ENCODE measurements around the gene TEPSIN. TPM values are rescaled to one million over a fixed set of nuclear protein-coding genes. Genes with fewer than 3 reads are reported as not detected.

Gene TEPSIN
- total RNA-seq, 2 experiments from 2014 or later = 55.0 to 55.4 TPM

DNA sequence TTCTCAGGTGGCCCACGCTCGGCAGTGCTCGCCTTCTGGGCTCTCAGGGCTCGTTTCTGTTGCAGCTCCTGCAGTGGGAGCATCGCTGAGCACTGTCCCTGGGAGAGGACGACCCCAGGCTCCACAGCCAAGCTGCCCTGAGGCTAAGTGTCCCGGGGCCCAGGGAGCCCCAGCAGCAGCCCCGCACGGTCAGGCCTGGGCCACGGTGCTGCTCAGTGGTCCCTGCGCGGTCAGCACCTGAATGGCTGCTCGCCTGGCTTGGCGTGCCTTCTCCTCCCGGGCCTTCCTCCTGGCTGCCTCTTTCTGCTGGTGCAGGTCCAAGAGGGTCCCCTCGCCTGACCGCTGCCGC is 39.4 kb downstream of the TEPSIN start:
- CTCF ChIA-PET = no interaction called here
- DNase-seq = no peak
- no peak overlapping the region for H3K4me3 Mint-ChIP-seq
- H3K4me1 Mint-ChIP-seq = no peaks in the 10 kb centered on the region
- H3K9me3 Mint-ChIP-seq = no peaks in the 10 kb centered on the region
- H3K27me3 Mint-ChIP-seq = no peaks in the 10 kb centered on the region
- H3K27ac Mint-ChIP-seq = no peak overlapping the region
- no peaks in the 10 kb centered on the region for H3K36me3 Mint-ChIP-seq (ENCODE audit: low read depth)
- POLR2A ChIA-PET = no interaction called here

DNA sequence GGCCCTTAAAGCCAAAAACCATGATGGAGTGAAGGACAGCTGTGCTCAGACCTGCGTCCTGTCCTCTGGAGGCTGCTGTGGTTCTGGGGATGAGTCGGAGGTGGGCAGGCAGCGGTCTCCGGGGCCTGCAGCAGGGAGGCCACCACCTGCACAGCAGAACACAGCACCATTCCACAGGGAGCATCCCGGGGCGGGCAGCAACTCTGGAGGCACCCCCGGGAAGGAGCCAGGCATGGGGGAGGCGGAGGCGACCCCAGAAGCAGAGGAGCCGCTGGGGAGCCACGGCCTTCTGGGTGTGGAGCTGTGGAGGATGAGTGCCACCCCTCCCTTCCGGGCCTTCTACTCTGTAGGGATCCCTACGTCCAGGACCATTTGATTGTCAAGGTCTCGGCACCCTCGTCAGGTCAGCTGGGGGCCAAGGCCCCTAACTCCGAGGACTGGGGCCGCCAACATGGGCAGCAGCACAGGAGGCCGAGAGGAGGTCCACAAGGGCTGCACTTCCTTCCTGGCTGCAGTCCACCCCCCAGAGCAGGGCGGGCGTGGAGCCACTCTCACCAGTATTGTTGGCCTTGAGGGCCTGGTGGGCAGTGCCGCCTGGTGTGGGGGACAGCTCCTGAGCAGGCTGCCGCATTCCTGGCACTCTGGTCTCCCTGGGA is 39.9 kb downstream of the TEPSIN start:
- ChIA-PET POLR2A (no interaction called here), CTCF (no interaction called here)
- no peak for DNase-seq
- H3K9me3 Mint-ChIP-seq = no peaks in the 10 kb centered on the region
- H3K27ac Mint-ChIP-seq = no peak overlapping the region
- no peaks in the 10 kb centered on the region for H3K36me3 Mint-ChIP-seq (ENCODE audit: low read depth)
- no peak overlapping the region for H3K4me3 Mint-ChIP-seq
- H3K4me1 Mint-ChIP-seq = no peaks in the 10 kb centered on the region
- H3K27me3 Mint-ChIP-seq = no peaks in the 10 kb centered on the region

DNA sequence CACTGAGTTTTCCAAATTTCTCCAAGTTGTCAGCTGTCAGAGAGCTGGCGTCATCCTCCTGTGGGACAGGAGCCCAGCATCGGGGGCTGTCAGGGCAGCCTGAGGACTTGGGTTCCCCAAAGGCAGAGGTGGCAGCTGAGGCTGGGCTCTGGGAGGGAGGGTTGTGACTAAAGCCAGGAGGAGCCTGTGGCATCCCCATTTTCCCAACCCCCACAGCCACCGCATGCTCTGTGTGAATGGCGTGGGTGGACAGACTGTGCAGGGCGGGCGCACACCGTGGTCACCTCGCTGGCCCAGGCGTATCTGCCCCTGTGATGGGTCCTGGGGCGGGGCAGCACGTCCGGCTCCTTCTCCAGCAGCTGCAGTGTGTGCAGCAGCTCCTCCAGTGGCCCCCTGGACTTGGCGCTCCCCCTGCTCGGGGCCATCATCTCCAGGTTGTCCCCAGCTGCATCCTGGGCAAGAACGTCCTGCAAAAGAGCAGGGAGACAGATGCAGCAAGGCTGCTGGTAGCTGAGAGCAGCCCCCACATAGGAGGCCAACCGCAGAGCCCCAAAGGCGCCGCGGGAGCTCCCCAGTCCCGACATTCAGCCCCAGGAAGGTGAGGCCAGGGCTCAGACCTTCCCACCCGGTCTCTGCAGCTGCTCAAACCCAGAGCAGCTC is 40.9 kb downstream of the TEPSIN start:
- Mint-ChIP-seq H3K27ac (no peak overlapping the region), H3K9me3 (no peaks in the 10 kb centered on the region), H3K4me3 (no peak overlapping the region), H3K36me3 (ENCODE audit: low read depth) (no peaks in the 10 kb centered on the region), H3K4me1 (no peaks in the 10 kb centered on the region), H3K27me3 (no peaks in the 10 kb centered on the region)
- ChIA-PET CTCF (no interaction called here), POLR2A (no interaction called here)
- no peak for DNase-seq

DNA sequence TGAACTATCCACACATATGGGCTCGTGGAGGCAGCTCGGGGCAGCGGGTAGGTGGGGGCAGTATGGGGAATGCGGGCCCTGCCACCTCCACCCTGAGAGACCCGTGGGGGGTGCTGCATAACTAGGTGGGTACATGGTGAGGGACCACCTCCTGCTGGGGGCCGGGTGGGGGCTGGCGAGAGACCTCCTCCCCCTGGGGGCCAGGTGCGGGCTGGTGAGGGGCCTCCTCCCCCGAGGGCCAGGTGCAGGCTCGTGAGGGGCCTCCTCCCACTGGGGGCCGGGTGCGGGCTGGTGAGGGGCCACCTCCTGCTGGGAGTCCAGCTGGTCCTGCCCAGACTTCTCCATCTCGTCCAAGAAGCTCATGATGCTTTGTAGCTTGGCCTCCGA is 41.5 kb downstream of the TEPSIN start:
- H3K4me1 Mint-ChIP-seq = no peaks in the 10 kb centered on the region

DNA sequence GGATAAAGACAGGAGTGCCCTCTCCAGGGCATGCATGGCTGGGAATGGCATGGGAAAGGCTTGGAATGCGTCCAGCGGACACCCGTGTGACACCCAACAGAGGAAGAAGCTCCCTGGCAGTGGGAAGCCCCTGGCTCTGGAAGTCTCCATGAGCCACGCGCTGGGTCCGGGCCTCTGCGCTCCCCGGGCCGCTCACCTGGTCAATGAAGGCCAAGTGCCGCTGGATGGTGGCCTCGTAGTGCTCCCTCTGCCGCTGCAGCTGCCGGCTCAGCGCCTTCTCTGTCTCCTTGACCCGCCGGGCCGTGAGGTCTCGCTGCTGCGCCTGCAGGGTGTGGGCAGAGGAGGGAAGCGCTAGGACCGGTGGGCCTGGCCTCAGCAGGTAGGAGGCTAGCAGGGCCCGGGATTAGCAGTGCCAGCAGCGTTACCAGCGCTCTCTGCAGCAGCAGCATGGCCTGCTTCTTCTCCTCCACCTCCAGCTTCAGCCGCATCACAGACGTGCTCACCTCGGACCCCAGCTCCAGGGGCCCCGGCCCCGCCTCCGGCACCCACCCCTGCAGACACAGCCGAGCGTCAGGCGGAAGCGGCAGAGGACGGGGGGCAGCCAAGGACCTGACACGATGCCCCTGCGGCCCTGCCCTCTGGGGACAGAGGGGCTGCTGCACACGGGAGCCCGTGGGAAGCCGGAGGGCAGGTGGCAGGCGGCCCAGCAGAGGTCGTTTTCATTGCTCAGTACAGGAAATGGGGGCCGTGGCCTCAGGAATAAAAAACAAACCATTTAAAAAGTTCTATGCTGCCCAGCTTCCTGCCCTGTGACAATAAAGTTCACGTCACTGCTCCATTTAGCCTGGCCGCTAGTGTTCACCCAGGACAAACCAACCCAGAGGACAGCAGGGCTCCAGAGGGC is 42.1 kb downstream of the TEPSIN start:
- no peaks in the 10 kb centered on the region for H3K9me3 Mint-ChIP-seq
- ChIA-PET CTCF (no interaction called here), POLR2A (no interaction called here)
- no peaks in the 10 kb centered on the region for H3K4me1 Mint-ChIP-seq
- H3K27me3 Mint-ChIP-seq = no peaks in the 10 kb centered on the region
- no peak for DNase-seq
- no peak overlapping the region for H3K4me3 Mint-ChIP-seq
- H3K27ac Mint-ChIP-seq = no peak overlapping the region
- H3K36me3 Mint-ChIP-seq (ENCODE audit: low read depth) = no peaks in the 10 kb centered on the region

More for the DNA sequence above, 41.5 kb downstream of the TEPSIN start:
- no peaks in the 10 kb centered on the region for H3K9me3 Mint-ChIP-seq
- no peak overlapping the region for H3K4me3 Mint-ChIP-seq
- DNase-seq = no peak
- H3K36me3 Mint-ChIP-seq (ENCODE audit: low read depth) = no peaks in the 10 kb centered on the region
- H3K27ac Mint-ChIP-seq = no peak overlapping the region
- H3K27me3 Mint-ChIP-seq = no peaks in the 10 kb centered on the region
- ChIA-PET POLR2A (no interaction called here), CTCF (no interaction called here)

DNA sequence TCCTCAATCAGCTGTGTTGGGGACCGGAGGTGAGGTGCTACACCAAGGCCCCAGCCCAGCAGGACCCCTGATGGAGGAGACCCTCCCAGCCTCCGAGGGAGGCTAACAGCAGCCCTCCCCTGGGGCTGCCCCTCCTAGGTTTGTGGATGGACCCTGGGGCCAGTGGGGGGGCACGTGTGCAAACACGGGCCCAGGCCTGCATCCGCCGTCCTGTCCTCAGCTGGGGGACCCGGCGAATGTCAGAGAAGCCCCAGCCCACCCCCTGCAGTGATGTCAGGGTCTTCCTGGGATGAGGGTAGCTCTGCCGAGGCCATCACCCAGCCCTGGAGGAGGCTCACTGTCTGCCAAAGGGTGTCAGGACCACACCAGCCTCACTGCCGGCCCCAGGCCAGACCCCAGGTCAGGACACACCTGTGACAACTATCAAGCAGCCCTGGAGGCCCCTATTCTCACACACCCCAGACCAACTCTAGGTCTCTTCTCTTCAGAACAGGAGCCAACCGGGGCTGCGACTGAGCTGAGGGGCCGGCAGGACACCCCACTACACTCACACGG is 42.8 kb downstream of the TEPSIN start:
- ChIA-PET POLR2A (no interaction called here), CTCF (no interaction called here)
- H3K9me3 Mint-ChIP-seq = no peaks in the 10 kb centered on the region
- no peaks in the 10 kb centered on the region for H3K27me3 Mint-ChIP-seq
- no peak overlapping the region for H3K27ac Mint-ChIP-seq
- H3K4me1 Mint-ChIP-seq = no peaks in the 10 kb centered on the region
- no peaks in the 10 kb centered on the region for H3K36me3 Mint-ChIP-seq (ENCODE audit: low read depth)
- H3K4me3 Mint-ChIP-seq = no peak overlapping the region
- DNase-seq = no peak

DNA sequence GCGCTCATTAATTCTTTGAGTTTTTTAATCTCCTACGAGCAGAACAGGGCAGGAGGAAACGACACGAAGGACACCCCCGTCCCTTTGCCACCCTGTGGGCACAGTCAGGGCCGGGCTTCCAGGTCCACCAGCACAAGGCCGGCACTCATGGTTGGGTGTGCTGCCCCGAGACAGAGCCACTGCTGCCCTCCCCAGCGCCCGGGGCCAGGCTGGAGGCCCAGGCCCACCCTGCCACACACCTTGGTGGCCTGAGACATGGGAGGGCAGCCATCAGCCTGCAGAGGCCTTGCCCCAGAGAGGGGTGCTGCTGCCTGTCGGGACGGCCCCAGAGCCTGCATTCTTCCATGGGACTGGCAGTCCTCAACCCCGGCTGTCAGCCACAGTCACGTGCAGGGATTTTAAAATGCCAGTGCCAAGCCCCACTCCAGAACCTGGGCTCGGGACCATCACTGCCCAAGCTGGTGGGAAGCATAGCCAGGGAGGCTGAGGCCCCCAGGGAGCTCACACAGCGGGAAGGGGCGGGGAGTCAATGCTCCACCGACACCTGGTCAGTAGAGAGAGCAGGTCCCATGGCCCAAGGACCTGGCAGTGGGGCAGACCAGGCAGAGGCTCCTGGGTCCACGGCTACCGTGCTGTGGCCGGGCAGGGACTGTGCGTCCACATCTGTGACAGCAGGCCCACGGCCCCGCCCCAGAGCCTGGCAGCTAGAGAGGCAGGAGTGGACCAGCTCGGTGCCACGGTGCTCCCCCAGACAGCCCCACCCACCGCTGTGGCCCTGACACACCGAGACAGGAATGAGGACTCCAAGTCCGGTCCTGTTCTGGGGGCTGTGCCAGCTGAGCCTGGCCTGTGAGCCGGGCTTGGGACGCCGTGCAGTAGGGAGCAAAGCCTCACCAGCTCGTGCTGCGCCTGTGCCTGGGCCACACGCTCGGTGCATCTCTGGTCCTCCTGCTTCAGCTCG is 43.6 kb downstream of the TEPSIN start:
- no peak overlapping the region for H3K27ac Mint-ChIP-seq
- no peaks in the 10 kb centered on the region for H3K27me3 Mint-ChIP-seq
- H3K36me3 Mint-ChIP-seq (ENCODE audit: low read depth) = no peaks in the 10 kb centered on the region
- no peaks in the 10 kb centered on the region for H3K4me1 Mint-ChIP-seq
- POLR2A ChIA-PET = no interaction called here
- CTCF ChIA-PET = no interaction called here
- H3K9me3 Mint-ChIP-seq = no peaks in the 10 kb centered on the region
- H3K4me3 Mint-ChIP-seq = no peak overlapping the region
- DNase-seq = no peak

DNA sequence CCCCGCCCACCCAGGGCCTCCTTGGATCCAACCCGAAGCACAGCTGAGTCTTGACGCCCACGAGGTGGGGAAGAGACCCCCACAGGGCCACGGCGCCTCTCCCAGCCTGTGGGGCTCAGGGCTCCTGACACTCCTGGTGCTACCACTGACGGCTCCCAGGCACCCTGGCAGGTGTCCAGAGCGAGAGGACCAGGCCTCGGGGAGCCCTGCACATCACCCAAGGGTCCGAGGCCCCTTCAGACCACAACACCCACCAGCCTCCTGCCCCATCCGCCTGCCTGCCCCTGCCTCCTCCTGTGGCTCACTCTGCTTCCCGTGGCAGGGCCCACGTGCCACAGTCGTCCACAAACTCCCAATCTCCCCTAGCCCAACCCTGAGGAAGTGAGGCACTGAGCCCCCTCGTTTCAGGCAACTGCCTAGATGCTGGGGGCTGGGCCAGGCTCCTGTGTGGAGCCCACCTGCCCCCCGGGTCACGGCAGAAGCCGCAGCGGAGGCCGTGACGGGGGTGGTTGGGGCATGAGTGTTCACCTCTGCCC is 44.6 kb downstream of the TEPSIN start:
- no peaks in the 10 kb centered on the region for H3K36me3 Mint-ChIP-seq (ENCODE audit: low read depth)
- ChIA-PET POLR2A (no interaction called here), CTCF (no interaction called here)
- H3K27me3 Mint-ChIP-seq = no peaks in the 10 kb centered on the region
- no peaks in the 10 kb centered on the region for H3K4me1 Mint-ChIP-seq
- H3K27ac Mint-ChIP-seq = no peak overlapping the region
- no peaks in the 10 kb centered on the region for H3K9me3 Mint-ChIP-seq
- no peak for DNase-seq
- no peak overlapping the region for H3K4me3 Mint-ChIP-seq

DNA sequence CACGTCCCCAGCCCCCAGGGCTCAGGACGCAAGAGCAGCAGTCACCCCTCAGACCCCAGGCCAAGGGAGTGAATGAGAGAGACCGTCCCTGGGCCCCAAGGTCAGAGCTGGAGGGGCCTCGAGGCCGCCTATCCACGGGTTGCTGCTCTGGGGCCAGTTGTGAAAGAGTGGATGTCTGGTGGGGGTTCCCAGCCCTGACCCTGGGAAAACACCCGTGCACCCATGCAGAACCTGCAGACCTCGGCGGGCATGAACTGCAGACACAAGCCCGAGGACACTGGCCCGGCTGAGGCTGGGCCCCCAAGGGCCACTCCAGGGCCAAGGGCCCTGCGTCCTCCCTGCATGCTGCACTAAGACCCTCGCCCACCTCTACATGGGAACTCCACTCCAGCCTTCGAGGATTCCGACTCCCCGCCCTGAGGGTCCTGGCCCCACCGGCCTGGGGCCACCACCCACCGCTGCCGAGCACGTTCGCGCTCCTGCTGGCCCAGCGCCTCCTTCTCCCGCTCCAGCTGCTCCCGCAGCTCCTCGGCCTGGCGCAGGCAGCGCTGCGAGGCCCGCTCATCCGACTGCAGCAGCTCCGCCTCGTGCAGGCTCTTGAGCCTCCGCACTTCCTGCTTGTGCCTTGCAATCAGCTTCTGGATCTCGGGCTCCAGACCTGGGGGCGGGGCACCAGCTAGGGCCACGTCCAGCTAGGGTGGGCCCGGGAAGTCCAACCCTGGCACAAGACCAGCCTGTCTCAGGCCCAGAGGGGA is 45.2 kb downstream of the TEPSIN start:
- Mint-ChIP-seq H3K36me3 (ENCODE audit: low read depth) (no peaks in the 10 kb centered on the region), H3K9me3 (no peaks in the 10 kb centered on the region), H3K4me1 (no peaks in the 10 kb centered on the region), H3K4me3 (no peak overlapping the region), H3K27me3 (no peaks in the 10 kb centered on the region), H3K27ac (no peak overlapping the region)
- no peak for DNase-seq
- POLR2A ChIA-PET = interaction anchor here (0.6 kb wide), 1 partner anchor 77 kb away, joined by 3 read pairs; no protein-coding TSS in a partner anchor
- CTCF ChIA-PET = no interaction called here

DNA sequence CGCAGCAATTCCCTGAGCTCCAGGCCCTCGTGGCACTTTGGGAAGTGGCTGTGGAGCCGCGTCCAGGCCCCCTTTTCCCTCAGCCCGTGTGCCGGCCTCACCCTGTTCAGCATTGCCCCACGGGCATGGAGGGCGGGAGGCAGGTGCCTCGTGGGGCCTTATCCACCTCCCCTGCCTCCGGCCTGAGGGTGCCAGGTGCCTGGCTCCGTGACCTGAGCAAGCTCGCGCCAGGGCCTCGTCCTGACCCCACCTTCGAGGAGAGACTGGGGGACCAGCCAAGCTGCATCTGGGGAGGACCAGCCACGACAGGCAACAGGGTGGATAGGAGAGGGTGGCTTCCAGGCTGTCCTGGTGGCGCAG is 45.8 kb downstream of the TEPSIN start:
- Mint-ChIP-seq H3K27ac (no peak overlapping the region), H3K36me3 (ENCODE audit: low read depth) (no peaks in the 10 kb centered on the region), H3K4me1 (no peaks in the 10 kb centered on the region), H3K9me3 (no peaks in the 10 kb centered on the region), H3K27me3 (no peaks in the 10 kb centered on the region), H3K4me3 (no peak overlapping the region)
- ChIA-PET CTCF (no interaction called here), POLR2A (no interaction called here)
- DNase-seq = no peak

DNA sequence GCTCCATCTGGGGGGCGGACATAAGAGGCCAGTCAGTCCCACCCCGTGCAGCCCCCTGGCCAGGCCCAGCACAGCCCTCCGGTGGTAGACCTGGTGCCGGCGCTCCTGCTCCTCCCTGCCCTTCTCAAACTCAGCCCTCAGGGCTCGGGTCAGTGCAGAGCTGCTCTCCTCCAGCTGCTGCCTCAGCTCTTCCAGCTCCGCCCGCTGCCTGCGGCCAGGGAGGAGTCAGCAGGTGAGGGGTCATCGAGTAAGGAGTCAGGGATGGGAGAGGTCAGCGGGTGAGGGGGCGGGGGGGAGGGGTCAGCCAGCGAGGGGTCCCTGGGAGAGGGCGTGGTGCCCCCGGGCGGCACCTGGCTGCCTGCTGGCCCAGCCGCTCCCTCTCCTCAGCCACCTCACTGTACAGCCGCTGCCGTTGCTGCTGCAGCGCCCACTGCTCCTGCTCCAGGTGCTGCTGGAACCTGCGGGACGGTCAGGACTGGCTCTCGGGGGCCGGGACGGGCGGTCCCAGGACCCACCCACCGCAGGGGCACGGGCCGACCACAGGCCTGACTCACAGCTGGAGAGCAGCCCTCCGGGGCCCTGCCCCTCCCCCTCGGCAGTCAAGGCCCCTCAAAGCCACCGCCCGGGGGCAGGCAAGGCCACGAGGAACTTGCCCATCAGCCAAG is 46.3 kb downstream of the TEPSIN start:
- POLR2A ChIA-PET = no interaction called here
- Mint-ChIP-seq H3K4me3 (no peak overlapping the region), H3K27ac (no peak overlapping the region), H3K36me3 (ENCODE audit: low read depth) (no peaks in the 10 kb centered on the region), H3K27me3 (no peaks in the 10 kb centered on the region), H3K9me3 (no peaks in the 10 kb centered on the region), H3K4me1 (no peaks in the 10 kb centered on the region)
- DNase-seq = no peak
- CTCF ChIA-PET = no interaction called here

DNA sequence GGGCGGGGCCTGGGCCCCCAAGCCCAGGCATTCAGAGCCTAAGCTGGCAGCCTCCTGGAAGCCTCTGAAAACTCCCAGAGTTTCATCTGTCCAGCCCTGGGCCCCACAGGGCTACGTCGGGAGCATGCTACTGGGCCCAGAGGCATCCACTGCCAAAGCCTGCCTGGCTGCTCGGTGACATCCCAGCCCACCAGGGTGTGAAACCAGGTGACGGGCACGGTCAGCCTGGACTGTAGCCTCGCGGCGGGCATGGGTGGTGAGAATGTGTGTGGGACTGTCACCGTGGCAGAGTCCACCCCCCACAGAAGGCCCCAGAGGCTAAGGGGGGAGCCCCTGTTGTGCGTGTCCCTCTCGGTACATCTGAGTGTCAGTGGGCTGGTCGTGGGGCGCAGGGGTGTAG is 47.2 kb downstream of the TEPSIN start:
- ChIA-PET CTCF (no interaction called here), POLR2A (no interaction called here)
- Mint-ChIP-seq H3K4me1 (no peaks in the 10 kb centered on the region), H3K27ac (no peak overlapping the region), H3K27me3 (no peaks in the 10 kb centered on the region), H3K4me3 (no peak overlapping the region), H3K9me3 (no peaks in the 10 kb centered on the region), H3K36me3 (ENCODE audit: low read depth) (no peaks in the 10 kb centered on the region)
- no peak for DNase-seq

Measured in activated CD4-positive, alpha-beta memory T cell treated with anti-CD3 and anti-CD28 coated beads, Interleukin-2, amount 10 ng/mL, durations not matched to agents 7 days and 5 days (primary cell).